AG04449 (cell line): ENCODE results near the gene CCDC142.
A peak's percentile ranks its signal among the peaks of the same experiment; 100 is the strongest.

Experiments
- CTCF ChIA-PET: fragments of 350-600 bp; formaldehyde crosslinking; extraction: SDS; loops from one replicate; lab custom pipeline; 2021; ENCODE audit warnings: antibody characterized with exemption; lab: Yijun Ruan, JAX
- POLR2A ChIA-PET: fragments of 400-600, 350-600 bp; formaldehyde crosslinking; extraction: SDS; loops from one replicate; lab custom pipeline; 2020; ENCODE audit warnings: antibody characterized with exemption, inconsistent platforms; lab: Yijun Ruan, JAX
- DNase-seq: peaks from one replicate; pipeline ENCODE4 v3.0.0-alpha.2; 2010; ENCODE audit warnings: low read depth, low spot score
- H3K4me3 ChIP-seq: 2 replicates; pipeline ENCODE4 v1.5.1; 2011; ENCODE audit warnings: low read depth, mild to moderate bottlenecking, control low read depth, low read length
- CTCF ChIP-seq: IDR thresholded peaks from one replicate; pipeline ENCODE4 v1.5.1; 2011; ENCODE audit warnings: mild to moderate bottlenecking, moderate library complexity, low read length, control low read depth, inconsistent platforms; ENCODE audit not compliant: insufficient read depth; ENCODE audit errors: missing control alignments

Gene CCDC142

GRCh38 chr2:74529357-74530238, 46.8 kb upstream of the CCDC142 start, which contains the start of the genes AUP1 and HTRA2:
Gene AUP1, minus strand, starts transcription at chr2:74529706. Its CDS starts 77 bp downstream, at chr2:74529629.
Gene HTRA2, plus strand, starts transcription at chr2:74529933. Its CDS starts 74 bp downstream, at chr2:74530007.
- ChIA-PET POLR2A (interaction anchor here (0.5 to 1.9 kb wide), 15 partner anchors 9 to 149 kb away, joined by 3 to 9 read pairs (median 4); partner anchors contain the start of genes CCDC142, DCTN1, INO80B and LOXL3), CTCF (interaction anchor here (1.2 to 8.9 kb wide), 6 partner anchors 11 to 57 kb away, joined by 4 to 137 read pairs (median 8); partner anchors contain the start of genes CCDC142, PCGF1 and TTC31)
- TF ChIP-seq CTCF, result no peak
- DNase-seq, result peak; percentile 93
- H3K4me3 ChIP-seq, result peak within 1 kb of the TSS; percentile 99

GRCh38 chr2:74528600-74529356, 46.0 kb upstream of the CCDC142 start:
- POLR2A ChIA-PET, result interaction anchor here (1.1 to 1.9 kb wide), 9 partner anchors 25 to 74 kb away, joined by 3 to 9 read pairs (median 6); partner anchors contain the start of genes CCDC142, INO80B, LOXL3 and TTC31
- peak overlapping the region; percentile 99 for H3K4me3 ChIP-seq
- DNase-seq, result no peak
- TF ChIP-seq CTCF, result no peak
- CTCF ChIA-PET, result interaction anchor here (1.2 to 8.9 kb wide), 6 partner anchors 11 to 57 kb away, joined by 4 to 137 read pairs (median 8); partner anchors contain the start of genes CCDC142, PCGF1 and TTC31

GRCh38 chr2:74527741-74528140, 44.9 kb upstream of the CCDC142 start:
- ChIA-PET CTCF (interaction anchor here (1.5 to 8.9 kb wide), 4 partner anchors 20 to 58 kb away, joined by 3 to 137 read pairs (median 8); partner anchors contain the start of genes CCDC142, PCGF1 and TTC31), POLR2A (no interaction called here)
- no peak for TF ChIP-seq CTCF
- DNase-seq, result no peak
- no peak overlapping the region; the same call in 1 of the 2 replicates for H3K4me3 ChIP-seq

DNA sequence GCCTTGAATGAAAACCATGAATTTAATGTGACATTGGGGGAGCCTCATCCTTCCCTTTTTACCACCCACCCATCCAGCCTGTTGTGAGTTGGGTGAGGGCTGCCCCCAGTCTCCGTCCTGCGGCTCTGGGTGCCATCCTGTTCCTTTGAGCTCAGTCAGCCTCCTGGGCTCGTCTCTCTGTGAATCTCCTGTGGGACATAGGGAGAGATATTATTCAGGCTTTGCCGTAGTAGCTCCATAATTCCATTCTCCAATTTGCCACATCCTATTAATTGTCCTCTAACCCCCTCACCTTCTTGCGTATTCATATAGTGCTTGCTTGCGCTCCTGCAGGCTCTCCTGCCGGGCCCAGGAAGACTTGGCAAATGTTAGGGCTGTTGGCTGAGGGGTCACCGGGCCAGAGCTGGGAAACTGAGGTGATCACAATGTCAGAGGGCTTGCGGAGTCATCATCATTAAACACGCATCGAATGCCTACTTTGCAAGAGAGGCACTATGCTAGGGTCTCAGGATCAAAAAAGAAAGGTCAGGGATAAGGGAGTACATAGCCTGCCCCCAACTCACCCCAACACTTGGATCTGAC, 43.9 kb upstream of the CCDC142 start:
- no peak for DNase-seq
- CTCF ChIA-PET, result interaction anchor here (1.0 to 1.6 kb wide), 4 partner anchors 12 to 62 kb away, joined by 3 to 4 read pairs (median 3); partner anchors contain the start of genes PCGF1 and TLX2
- POLR2A ChIA-PET, result interaction anchor here (0.8 kb wide), 1 partner anchor 23 kb away, joined by 3 read pairs; no protein-coding TSS in a partner anchor
- no peak overlapping the region for H3K4me3 ChIP-seq
- no peak for TF ChIP-seq CTCF

GRCh38 chr2:74525717-74526648, 43.2 kb upstream of the CCDC142 start, which contains the start of gene DQX1:
Gene DQX1, minus strand, starts transcription at chr2:74526231. Its CDS starts 502 bp downstream, at chr2:74525729.
- H3K4me3 ChIP-seq, result no peak within 1 kb of the TSS
- POLR2A ChIA-PET, result interaction anchor here (0.8 kb wide), 1 partner anchor 22 kb away, joined by 3 read pairs; no protein-coding TSS in a partner anchor
- no peak for DNase-seq
- no peak for TF ChIP-seq CTCF
- CTCF ChIA-PET, result interaction anchor here (1.0 to 1.6 kb wide), 5 partner anchors 11 to 63 kb away, joined by 3 to 6 read pairs (median 3); partner anchors contain the start of genes PCGF1 and TLX2
